Measurements from ENCODE around the gene NR2E3.

DNA sequence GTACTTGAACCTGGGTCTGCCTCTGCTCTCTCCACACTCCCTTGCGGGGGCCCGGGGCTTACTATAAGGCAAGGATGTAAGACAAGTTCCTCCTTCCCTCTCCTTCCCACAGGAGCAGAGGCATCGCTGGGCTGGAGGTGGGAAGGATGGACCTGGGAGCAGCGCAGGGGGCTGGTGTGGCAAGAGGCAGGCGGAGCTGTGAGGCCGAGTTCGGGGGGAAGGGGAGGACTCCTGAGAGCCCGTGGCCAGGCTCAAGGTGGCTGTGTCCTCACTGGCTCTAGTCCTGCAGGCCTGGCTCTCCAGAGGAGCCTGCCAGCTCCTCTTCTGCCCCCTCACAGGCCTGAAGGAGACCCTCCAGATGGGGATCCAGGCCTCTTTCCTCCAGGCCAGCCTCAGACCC lies 1.0 kb upstream of the NR2E3 start:
- TF ChIP-seq, protein P1, sequence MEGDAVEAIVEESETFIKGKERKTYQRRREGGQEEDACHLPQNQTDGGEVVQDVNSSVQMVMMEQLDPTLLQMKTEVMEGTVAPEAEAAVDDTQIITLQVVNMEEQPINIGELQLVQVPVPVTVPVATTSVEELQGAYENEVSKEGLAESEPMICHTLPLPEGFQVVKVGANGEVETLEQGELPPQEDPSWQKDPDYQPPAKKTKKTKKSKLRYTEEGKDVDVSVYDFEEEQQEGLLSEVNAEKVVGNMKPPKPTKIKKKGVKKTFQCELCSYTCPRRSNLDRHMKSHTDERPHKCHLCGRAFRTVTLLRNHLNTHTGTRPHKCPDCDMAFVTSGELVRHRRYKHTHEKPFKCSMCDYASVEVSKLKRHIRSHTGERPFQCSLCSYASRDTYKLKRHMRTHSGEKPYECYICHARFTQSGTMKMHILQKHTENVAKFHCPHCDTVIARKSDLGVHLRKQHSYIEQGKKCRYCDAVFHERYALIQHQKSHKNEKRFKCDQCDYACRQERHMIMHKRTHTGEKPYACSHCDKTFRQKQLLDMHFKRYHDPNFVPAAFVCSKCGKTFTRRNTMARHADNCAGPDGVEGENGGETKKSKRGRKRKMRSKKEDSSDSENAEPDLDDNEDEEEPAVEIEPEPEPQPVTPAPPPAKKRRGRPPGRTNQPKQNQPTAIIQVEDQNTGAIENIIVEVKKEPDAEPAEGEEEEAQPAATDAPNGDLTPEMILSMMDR (IDR thresholded peaks at IDR 0.05; ENCODE audit: low read depth, low read length) = no peak
- TF ChIP-seq EZH2phosphoT487 (IDR thresholded peaks at IDR 0.05; ENCODE audit: low read depth) = no peak
